Activated naive CD8-positive, alpha-beta T cell treated with anti-CD3 and anti-CD28 coated beads, Interleukin-2, amount 10 ng/mL, durations not matched to agents 7 days and 5 days (primary cell): ENCODE data around the gene UBE2F. TPM values are rescaled to one million over a fixed set of nuclear protein-coding genes. Genes with fewer than 3 reads are reported as not detected.

Experiments
- ATAC-seq: fragments of 150-1000 bp; cut with Tn5 transposase; one replicate; pipeline ENCODE4 v1.10.0; 2021; ENCODE audit warnings: low read depth, moderate library complexity
- POLR2A ChIA-PET: fragments of 350-600 bp; sonication (Branson Sonifier 250); formaldehyde crosslinking; loops from one replicate; lab custom pipeline; 2021; ENCODE audit warnings: antibody characterized with exemption; lab: Charles Lee
- DNase-seq: peaks from one replicate; pipeline ENCODE4 v3.0.0; 2021
- H3K27ac Mint-ChIP-seq: one replicate; pipeline ENCODE4 v1.8.0; 2022; ENCODE audit warnings: mild to moderate bottlenecking, mixed read lengths
- H3K27me3 Mint-ChIP-seq: one replicate; pipeline ENCODE4 v1.8.0; 2022; ENCODE audit warnings: mild to moderate bottlenecking, moderate library complexity, mixed read lengths
- H3K36me3 Mint-ChIP-seq: one replicate; pipeline ENCODE4 v1.8.0; 2021; ENCODE audit warnings: mild to moderate bottlenecking, mixed read lengths
- H3K4me1 Mint-ChIP-seq: one replicate; pipeline ENCODE4 v1.8.0; 2021; ENCODE audit warnings: mixed read lengths
- H3K4me3 Mint-ChIP-seq: one replicate; pipeline ENCODE4 v1.8.0; 2022; ENCODE audit warnings: mild to moderate bottlenecking, moderate library complexity, mixed read lengths
- H3K9me3 Mint-ChIP-seq: one replicate; pipeline ENCODE4 v1.8.0; 2021; ENCODE audit warnings: mixed read lengths
- total RNA-seq, 2 experiments: library from RNA; stranded (reverse); gene quantifications; one replicate each; pipeline ENCODE4 v1.2.3, GENCODE V29; 2021

The UBE2F gene, protein sequence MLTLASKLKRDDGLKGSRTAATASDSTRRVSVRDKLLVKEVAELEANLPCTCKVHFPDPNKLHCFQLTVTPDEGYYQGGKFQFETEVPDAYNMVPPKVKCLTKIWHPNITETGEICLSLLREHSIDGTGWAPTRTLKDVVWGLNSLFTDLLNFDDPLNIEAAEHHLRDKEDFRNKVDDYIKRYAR
- 10 to 100 TPM; 49.0 to 49.8 TPM for total RNA-seq

DNA sequence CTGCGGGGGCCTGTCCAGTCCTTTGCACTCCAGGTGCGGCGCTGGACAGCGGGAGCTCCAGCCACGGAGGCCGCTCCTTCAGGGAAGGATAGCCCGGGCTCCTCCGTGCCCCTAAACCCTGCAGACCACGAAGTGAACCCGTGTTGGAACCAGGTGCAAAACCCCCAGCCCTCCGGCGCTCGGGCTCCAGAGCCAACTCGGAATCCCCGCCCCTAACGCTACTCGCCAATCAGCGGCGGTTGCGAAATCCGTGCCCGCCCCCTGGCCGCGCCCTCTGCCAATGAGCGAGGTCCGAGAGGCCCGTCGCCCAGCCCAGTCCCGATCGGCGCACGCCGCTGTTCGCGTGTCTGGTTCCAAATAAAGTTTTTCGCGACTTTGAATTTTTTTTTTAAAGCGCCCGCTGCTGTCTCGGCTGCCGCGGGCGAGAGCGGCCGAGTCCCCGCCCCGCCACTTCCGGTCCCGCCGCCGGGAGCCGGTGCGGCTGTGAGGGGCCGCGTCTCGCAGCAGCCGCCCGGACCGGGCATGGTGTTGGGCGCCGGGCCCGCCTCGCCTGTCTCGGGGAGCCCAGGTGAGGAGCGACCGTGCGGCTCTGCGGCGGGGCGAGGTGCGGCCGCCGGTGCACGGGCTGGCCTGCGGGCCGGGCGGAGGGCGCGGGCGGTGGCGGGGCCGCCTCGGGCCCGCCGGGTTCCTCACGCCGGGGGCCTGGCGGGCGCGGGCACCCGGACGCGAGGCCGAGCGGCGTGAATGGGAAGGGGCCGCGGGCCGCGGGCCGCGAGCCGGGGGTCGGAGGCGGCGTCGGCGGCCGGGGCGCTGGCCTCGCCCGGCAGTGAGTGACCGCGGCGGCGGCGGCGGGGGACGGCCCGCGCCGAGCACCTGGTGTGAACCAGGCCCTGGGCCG is at the start of gene UBE2F:
UBE2F (plus strand) TSS at position 450 of the 898 bp plus-strand sequence. CDS start 6,094 bp downstream, outside the sequence.
- H3K27ac Mint-ChIP-seq, result peak within 1 kb of the TSS; percentile 79
- peak; percentile 93 for ATAC-seq
- no peaks in the 10 kb centered on the region for H3K27me3 Mint-ChIP-seq
- peaks cover 14% of the 10 kb centered on the region for H3K36me3 Mint-ChIP-seq
- peak; percentile 97 for DNase-seq
- H3K4me1 Mint-ChIP-seq, result peaks cover 33% of the 10 kb centered on the region
- H3K9me3 Mint-ChIP-seq, result peaks cover 10% of the 10 kb centered on the region
- H3K4me3 Mint-ChIP-seq, result peak within 1 kb of the TSS; percentile 85
- POLR2A ChIA-PET, result no interaction called here

DNA sequence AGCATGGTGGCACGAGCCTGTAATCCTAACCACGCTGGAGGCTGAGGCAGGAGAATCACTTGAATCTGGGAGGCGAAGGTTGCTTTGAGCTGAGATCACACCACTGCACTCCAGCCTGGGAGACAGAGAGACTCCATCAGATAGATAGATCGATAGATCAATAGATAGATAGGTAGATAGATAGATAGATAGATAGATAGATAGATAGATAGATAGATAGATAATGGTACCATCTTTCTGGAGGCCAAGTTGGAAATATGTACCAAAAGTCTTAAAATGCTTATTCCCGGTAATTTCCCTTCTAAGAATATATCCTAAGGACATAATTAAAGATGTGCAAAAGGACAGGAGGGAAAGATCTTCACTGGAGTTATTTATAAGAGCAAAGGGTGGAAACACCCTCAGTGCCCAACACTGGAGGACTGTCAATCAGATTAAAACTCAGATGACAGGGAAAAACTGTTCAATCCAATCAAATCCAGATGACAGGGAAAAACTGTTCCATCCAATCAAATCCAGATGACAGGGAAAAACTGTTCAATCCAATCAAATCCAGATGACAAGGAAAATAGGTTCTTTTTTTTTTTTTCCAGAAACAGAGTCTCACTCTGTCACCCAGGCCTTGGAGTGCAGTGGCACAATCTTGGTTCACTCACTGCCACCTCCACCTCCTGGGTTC is 49.0 kb upstream of the UBE2F start:
- Mint-ChIP-seq H3K27me3 (peaks cover 3% of the 10 kb centered on the region), H3K9me3 (no peaks in the 10 kb centered on the region), H3K27ac (no peak overlapping the region), H3K4me1 (peaks cover 5% of the 10 kb centered on the region), H3K4me3 (no peak overlapping the region), H3K36me3 (no peaks in the 10 kb centered on the region)
- ATAC-seq, result no peak
- POLR2A ChIA-PET, result no interaction called here
- no peak for DNase-seq

DNA sequence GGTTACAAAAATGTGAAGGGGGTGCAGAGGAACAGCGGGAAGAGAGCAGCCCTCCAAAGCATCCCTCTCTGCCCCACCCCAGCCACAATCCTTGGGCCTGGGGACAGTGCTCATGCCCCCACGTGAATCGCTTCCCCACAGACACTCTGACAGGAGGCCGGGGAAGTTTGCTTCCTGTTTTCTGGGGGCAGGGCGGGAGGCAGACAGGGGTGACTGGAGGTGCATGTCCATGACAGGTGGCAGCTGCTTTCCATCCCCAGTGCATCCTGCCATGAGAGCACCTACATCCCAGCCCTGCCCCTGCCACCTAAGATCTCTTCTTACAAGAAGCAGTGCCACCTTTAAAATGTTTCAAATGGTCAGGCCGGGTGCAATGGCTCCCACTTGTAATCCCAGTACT is 47.2 kb upstream of the UBE2F start:
- DNase-seq (no peak), ATAC-seq (no peak)
- Mint-ChIP-seq H3K27me3 (peaks cover 3% of the 10 kb centered on the region), H3K27ac (no peak overlapping the region), H3K36me3 (no peaks in the 10 kb centered on the region), H3K4me1 (peaks cover 7% of the 10 kb centered on the region), H3K4me3 (no peak overlapping the region), H3K9me3 (no peaks in the 10 kb centered on the region)
- POLR2A ChIA-PET, result no interaction called here

DNA sequence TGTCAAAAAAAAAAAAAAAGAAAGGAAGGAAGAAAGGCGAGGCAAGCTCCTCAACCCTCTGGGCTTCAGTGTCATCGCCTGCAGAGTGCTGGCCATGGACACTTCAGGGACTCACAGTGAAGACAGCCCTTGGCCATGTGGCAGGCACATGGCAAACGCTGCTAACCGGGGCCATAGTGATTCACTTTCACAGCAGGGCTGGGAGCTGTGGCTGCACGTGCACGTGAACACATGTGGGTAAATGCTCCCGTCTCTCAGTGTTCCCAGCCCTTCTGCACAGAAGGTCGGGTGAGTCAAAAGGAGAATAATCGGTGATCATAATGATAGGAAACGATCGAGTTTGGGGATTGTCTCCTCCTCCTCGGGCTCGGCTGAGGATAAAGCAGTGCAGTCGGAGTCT is 46.1 kb upstream of the UBE2F start:
- Mint-ChIP-seq H3K4me1 (peaks cover 7% of the 10 kb centered on the region), H3K36me3 (no peaks in the 10 kb centered on the region), H3K9me3 (no peaks in the 10 kb centered on the region), H3K27ac (no peak overlapping the region), H3K4me3 (no peak overlapping the region), H3K27me3 (peaks cover 3% of the 10 kb centered on the region)
- ATAC-seq, result no peak
- no peak for DNase-seq
- POLR2A ChIA-PET, result no interaction called here

DNA sequence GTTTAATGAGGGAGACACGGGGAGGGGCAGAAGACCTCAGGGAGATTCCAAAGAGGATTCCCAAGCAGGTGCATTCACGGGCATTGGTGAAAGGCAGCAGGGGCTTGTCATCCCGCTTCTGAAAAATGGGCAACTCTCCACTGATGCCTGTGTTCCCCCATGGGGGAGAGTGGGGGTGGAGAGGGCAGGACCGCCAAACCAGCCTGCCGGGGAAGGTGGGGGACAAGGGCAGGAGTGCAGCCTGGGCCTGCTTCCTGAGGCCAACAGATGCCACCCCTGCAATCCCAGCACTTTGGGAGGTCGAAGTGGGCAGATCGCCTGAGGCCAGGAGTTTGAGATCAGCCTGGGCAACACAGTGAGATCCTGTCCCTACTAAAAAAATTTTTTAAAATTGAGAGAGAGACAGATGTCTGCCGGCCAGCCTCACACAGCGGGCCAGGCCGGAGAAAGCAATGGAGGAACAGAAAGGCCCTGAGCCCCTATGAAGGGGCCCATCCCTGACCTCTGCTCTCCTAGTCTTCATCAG is 44.8 kb upstream of the UBE2F start:
- Mint-ChIP-seq H3K27ac (no peak overlapping the region), H3K27me3 (no peaks in the 10 kb centered on the region), H3K4me3 (no peak overlapping the region), H3K36me3 (no peaks in the 10 kb centered on the region), H3K9me3 (peaks cover under 1% of the 10 kb centered on the region), H3K4me1 (peaks cover 13% of the 10 kb centered on the region)
- POLR2A ChIA-PET, result no interaction called here
- ATAC-seq (no peak), DNase-seq (no peak)

DNA sequence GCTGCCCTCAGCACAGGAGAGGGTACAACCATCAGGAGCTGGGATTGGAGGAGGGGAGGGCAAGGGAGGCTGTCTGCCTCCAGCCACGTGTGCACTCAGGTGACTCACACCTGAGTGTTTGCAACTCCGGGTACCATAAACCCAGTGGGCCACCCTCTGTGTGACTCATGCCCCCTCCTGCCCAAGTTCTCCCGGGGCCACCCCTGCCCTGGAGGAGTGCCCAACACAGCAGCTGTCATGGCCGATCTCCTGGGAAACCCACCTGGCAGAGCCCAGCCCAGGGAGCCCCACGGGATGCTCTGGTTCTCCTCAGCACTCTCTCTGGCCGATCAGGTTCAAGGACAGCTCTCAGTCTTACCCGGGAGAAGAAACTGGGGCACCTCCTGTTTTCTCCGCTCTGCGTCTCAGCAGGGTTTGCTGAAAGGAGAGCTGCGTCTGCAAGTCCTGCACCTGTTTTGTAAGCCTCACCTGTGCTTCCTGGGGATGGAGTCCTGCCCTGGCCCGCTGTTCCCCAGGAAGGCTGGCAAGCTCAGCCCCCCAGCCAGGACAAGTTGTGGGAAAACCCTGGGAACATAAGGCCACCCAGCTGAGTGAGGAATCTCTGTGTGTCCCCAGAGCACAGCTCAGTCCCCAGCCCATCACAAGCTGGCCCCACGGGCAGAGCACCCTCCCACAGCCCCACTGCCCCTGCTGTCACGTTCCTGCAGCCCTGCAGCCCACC is 44.0 kb upstream of the UBE2F start:
- peaks cover 6% of the 10 kb centered on the region for H3K9me3 Mint-ChIP-seq
- H3K27ac Mint-ChIP-seq, result no peak overlapping the region
- DNase-seq, result no peak
- peaks cover under 1% of the 10 kb centered on the region for H3K36me3 Mint-ChIP-seq
- no peak for ATAC-seq
- POLR2A ChIA-PET, result interaction anchor here (0.8 to 1.1 kb wide), 3 partner anchors 21 to 280 kb away, joined by 3 to 4 read pairs (median 3); no protein-coding TSS in a partner anchor
- no peak overlapping the region for H3K4me3 Mint-ChIP-seq
- peaks cover 13% of the 10 kb centered on the region for H3K4me1 Mint-ChIP-seq
- no peaks in the 10 kb centered on the region for H3K27me3 Mint-ChIP-seq

DNA sequence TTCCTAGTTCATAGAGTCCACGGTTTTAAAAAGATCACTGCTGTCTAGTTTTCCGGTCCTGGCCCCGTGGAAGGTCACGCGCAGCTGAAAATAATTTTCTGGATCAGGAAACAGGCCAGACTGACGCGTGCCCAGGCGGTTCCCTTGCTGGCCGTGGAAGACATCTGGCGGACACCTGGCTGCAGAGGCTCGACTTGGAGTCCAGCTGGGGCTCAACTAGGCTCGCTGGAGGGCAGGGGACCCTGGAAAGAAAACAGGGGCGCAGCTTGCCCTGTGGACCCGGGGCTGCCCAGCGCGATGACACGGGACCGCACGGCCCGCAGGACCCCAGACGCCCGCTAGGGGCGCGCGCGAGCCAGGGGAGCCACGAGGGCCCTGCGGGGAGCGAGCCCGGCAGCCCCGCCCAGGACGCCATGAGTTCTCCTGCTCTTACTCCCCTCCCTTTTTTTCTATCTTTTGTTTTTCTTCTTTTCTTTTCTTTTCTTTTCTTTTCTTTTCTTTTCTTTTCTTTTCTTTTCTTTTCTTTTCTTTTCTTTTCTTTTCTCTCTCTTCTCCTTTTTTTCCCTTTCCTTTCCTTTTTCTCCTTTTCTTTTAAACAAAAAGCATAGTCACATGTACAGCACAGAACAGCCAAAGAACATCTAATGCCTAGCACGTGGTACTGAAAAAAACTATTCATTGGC is 43.2 kb upstream of the UBE2F start:
- DNase-seq, result peak; percentile 92
- POLR2A ChIA-PET, result interaction anchor here (0.8 to 1.1 kb wide), 3 partner anchors 22 to 279 kb away, joined by 3 to 4 read pairs (median 3); no protein-coding TSS in a partner anchor
- peaks cover 2% of the 10 kb centered on the region for H3K36me3 Mint-ChIP-seq
- H3K9me3 Mint-ChIP-seq, result peaks cover 8% of the 10 kb centered on the region
- H3K27ac Mint-ChIP-seq, result no peak overlapping the region
- peak overlapping the region; percentile 53 for H3K4me3 Mint-ChIP-seq
- ATAC-seq, result peak; percentile 96
- no peaks in the 10 kb centered on the region for H3K27me3 Mint-ChIP-seq
- peaks cover 13% of the 10 kb centered on the region for H3K4me1 Mint-ChIP-seq

DNA sequence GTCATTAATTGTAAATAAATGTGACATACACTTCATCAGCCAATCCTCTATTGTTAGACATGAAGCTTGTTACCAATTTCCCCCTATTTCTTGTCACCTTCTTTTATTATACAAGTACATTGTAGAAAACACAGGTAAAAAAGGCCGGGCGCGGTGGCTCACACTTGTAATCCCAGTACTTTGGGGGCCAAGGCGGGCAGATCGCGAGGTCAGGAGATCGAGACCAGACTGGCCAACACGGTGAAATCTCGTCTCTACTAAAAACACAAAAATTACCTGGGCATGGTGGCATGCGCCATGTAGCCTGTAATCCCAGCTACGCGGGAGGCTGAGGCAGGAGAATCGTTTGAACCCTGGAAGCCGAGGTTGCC is 42.7 kb upstream of the UBE2F start:
- Mint-ChIP-seq H3K4me1 (peaks cover 13% of the 10 kb centered on the region), H3K27ac (no peak overlapping the region), H3K27me3 (no peaks in the 10 kb centered on the region), H3K4me3 (peak overlapping the region; percentile 53), H3K9me3 (peaks cover 9% of the 10 kb centered on the region), H3K36me3 (peaks cover 2% of the 10 kb centered on the region)
- DNase-seq (no peak), ATAC-seq (no peak)
- POLR2A ChIA-PET, result interaction anchor here (0.7 kb wide), 1 partner anchor 112 kb away, joined by 3 read pairs; no protein-coding TSS in a partner anchor

DNA sequence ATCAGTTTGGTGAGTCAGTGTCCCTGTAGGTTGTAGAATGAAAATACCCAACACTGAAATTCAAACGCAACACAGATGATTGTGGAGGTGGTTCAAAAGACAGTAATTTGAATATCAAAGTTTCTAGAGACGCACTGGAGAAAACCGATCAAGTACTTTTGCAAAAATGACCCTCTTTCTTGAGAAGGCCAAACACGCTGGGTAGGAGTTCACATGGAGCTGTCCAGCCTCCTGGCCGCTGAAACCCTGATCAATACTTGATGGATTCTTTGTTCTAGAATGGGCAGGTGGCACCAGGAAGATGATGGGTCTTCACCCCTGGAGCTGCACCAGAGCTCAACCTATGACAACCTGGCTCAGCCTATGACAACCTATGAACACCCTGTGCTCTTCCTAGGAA is 39.7 kb upstream of the UBE2F start:
- ATAC-seq (no peak), DNase-seq (no peak)
- H3K4me3 Mint-ChIP-seq, result no peak overlapping the region
- H3K36me3 Mint-ChIP-seq, result peaks cover 2% of the 10 kb centered on the region
- no peak overlapping the region for H3K27ac Mint-ChIP-seq
- peaks cover 17% of the 10 kb centered on the region for H3K9me3 Mint-ChIP-seq
- H3K4me1 Mint-ChIP-seq, result peaks cover 13% of the 10 kb centered on the region
- POLR2A ChIA-PET, result no interaction called here
- H3K27me3 Mint-ChIP-seq, result no peaks in the 10 kb centered on the region

DNA sequence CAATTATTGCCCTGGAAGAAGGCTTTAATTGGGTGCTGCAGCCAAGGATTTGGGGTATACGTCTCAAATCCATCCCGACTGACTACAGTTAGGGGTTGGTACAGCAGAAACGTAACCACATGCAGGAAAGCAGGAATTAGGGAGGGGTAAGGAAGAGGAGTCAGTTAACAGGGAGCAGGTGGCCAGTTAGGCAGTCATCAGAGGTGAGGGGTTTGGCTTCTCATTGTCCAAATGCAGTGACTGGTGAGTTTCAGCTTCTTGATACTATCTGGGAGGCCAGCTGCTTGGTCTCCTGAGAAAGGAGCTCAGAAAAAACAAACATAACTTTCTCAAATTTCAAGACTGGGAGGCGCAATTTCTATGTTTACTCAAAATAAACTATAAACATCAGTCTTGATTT is 38.8 kb upstream of the UBE2F start:
- DNase-seq (no peak), ATAC-seq (no peak)
- POLR2A ChIA-PET, result no interaction called here
- Mint-ChIP-seq H3K27ac (no peak overlapping the region), H3K9me3 (peaks cover 17% of the 10 kb centered on the region), H3K36me3 (peaks cover 2% of the 10 kb centered on the region), H3K27me3 (no peaks in the 10 kb centered on the region), H3K4me3 (no peak overlapping the region), H3K4me1 (peaks cover 12% of the 10 kb centered on the region)

DNA sequence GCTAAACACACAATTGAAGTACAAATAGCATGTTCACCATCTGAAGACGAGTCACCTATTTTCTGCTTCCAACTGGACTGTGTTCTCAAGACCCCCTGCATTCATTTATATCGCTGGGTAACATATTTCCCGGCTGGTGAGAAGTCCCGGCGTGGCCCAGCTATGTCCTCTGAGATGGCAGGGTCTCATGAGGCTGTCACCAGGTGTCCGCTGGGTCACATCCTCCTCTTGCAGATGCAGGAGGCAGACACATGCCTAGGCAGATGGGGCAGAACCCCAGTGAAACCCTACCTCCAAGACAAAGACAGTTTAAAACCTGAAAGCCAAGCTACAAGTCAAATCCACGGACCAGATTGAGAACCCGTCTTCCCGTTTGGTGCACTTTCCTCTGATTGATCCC is 36.8 kb upstream of the UBE2F start:
- no peak for DNase-seq
- Mint-ChIP-seq H3K9me3 (peaks cover 17% of the 10 kb centered on the region), H3K27ac (no peak overlapping the region), H3K4me3 (no peak overlapping the region), H3K27me3 (no peaks in the 10 kb centered on the region), H3K36me3 (peaks cover 2% of the 10 kb centered on the region), H3K4me1 (peaks cover 7% of the 10 kb centered on the region)
- POLR2A ChIA-PET, result no interaction called here
- ATAC-seq, result no peak

DNA sequence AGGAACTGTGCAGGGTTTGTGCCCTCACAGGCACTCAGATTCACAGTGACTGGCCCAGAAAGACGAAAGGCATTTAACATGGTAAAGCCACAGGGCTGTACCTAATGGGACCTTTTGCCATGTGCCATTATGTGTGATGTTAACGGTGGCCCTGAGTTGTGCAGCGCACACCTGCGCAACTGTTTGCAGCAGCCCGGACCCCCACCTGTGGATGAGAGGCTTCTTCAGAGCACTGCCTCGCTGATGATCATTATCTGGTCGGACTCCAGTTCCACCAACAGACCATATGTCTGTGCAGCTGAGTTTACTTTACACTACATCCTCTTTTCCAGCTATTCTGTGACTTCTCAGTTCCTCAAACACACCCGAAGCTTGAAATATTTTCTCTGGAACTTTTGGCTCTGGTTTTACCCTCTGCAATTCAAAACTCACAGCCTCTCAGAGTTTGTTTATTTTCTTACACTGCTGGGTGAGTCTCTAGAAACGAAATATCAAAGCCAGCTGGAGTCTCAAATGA is 35.6 kb upstream of the UBE2F start:
- H3K36me3 Mint-ChIP-seq, result peaks cover 2% of the 10 kb centered on the region
- H3K4me3 Mint-ChIP-seq, result no peak overlapping the region
- no peak overlapping the region for H3K27ac Mint-ChIP-seq
- H3K27me3 Mint-ChIP-seq, result no peaks in the 10 kb centered on the region
- ATAC-seq, result no peak
- DNase-seq, result no peak
- POLR2A ChIA-PET, result no interaction called here
- H3K9me3 Mint-ChIP-seq, result peaks cover 17% of the 10 kb centered on the region
- peaks cover 5% of the 10 kb centered on the region for H3K4me1 Mint-ChIP-seq
